ENCODE data around the gene SYT7. TPM values are rescaled to one million over a fixed set of nuclear protein-coding genes. Genes with fewer than 3 reads are reported as not detected.

SYT7 gene
- total and polyA plus RNA-seq, 3 donors from 2014 or later, result 5.9 to 9.0 (median 8.7) TPM

- Histone ChIP-seq H3K36me3 (ENCODE audit: low read depth, missing control alignments) (no peaks in the 10 kb centered on the region), H3K9me3 (no peaks in the 10 kb centered on the region), H3K27me3 (no peaks in the 10 kb centered on the region), H3K4me3 (no peak overlapping the region), H3K4me1 (no peaks in the 10 kb centered on the region), H3K27ac (no peak overlapping the region)
- DNase-seq, result no peak
- intact Hi-C loops (cut with DNase I; ENCODE audit: low total_unique reads), result no loop called here
- TF ChIP-seq CTCF (IDR thresholded peaks at IDR 0.05), result no peak
- TF ChIP-seq POLR2A (IDR thresholded peaks at IDR 0.05), result no peak
- 40 to 48% methylated on average over 3 of the region's 3 CpGs for WGBS, 2 donors
These were observed 11.9 kb downstream of the SYT7 start for GRCh38 chr11:61569018-61569417.

- intact Hi-C loops (cut with DNase I; ENCODE audit: low total_unique reads), result no loop called here
These were observed 13.4 kb downstream of the SYT7 start for GRCh38 chr11:61567286-61568061.

GRCh38 chr11:61564936-61565696, 15.8 kb downstream of the SYT7 start:
- Histone ChIP-seq H3K27me3 (no peaks in the 10 kb centered on the region), H3K9me3 (no peaks in the 10 kb centered on the region), H3K4me3 (no peak overlapping the region), H3K4me1 (no peaks in the 10 kb centered on the region), H3K27ac (no peak overlapping the region), H3K36me3 (ENCODE audit: low read depth, missing control alignments) (no peaks in the 10 kb centered on the region)
- WGBS, 2 donors, result 57 to 65% methylated on average over 7 to 8 of the region's 8 CpGs
- TF ChIP-seq POLR2A (IDR thresholded peaks at IDR 0.05), result no peak
- no peak for TF ChIP-seq CTCF (IDR thresholded peaks at IDR 0.05)
- intact Hi-C loops (cut with DNase I; ENCODE audit: low total_unique reads), result no loop called here
- DNase-seq, result no peak

More at GRCh38 chr11:61567286-61568061, 13.4 kb downstream of the SYT7 start:
- DNase-seq, result peak; percentile 93
- Histone ChIP-seq H3K9me3 (no peaks in the 10 kb centered on the region), H3K27me3 (no peaks in the 10 kb centered on the region), H3K27ac (no peak overlapping the region), H3K4me1 (no peaks in the 10 kb centered on the region), H3K36me3 (ENCODE audit: low read depth, missing control alignments) (no peaks in the 10 kb centered on the region), H3K4me3 (no peak overlapping the region)
- TF ChIP-seq POLR2A (IDR thresholded peaks at IDR 0.05), result no peak
- TF ChIP-seq CTCF (IDR thresholded peaks at IDR 0.05), result peak; percentile 74 to 82 (median 76)
- 1 to 3% methylated on average over 26 to 41 of the region's 46 CpGs for WGBS, 2 donors

- no peak overlapping the region for H3K4me3 ChIP-seq
- H3K27me3 ChIP-seq, result no peaks in the 10 kb centered on the region
- H3K27ac ChIP-seq, result no peak overlapping the region
- no peaks in the 10 kb centered on the region for H3K9me3 ChIP-seq
- DNase-seq, result no peak
- 65 to 100% methylated on average over 2 to 6 of the region's 6 CpGs for WGBS, 2 donors
- intact Hi-C loops (cut with DNase I; ENCODE audit: low total_unique reads), result no loop called here
- H3K36me3 ChIP-seq (ENCODE audit: low read depth, missing control alignments), result no peaks in the 10 kb centered on the region
- H3K4me1 ChIP-seq, result no peaks in the 10 kb centered on the region
- TF ChIP-seq POLR2A (IDR thresholded peaks at IDR 0.05), result no peak
- no peak for TF ChIP-seq CTCF (IDR thresholded peaks at IDR 0.05)
These were observed 20.1 kb downstream of the SYT7 start for GRCh38 chr11:61560751-61561150.

All from testis (tissue), 3 donors.